Ishikawa (cell line): Measurements from ENCODE around the gene CHCHD5.

Source experiments
- CEBPB ChIP-seq: IDR thresholded peaks from 2 replicates; pipeline ENCODE4 v1.6.1; 2012
- CREB1 ChIP-seq: IDR thresholded peaks from 2 replicates; pipeline ENCODE4 v1.6.1; 2012; ENCODE audit warnings: low read depth
- EGR1 ChIP-seq: IDR thresholded peaks from 2 replicates; pipeline ENCODE4 v1.6.1; 2012
- EP300 ChIP-seq: IDR thresholded peaks from 2 replicates; pipeline ENCODE4 v1.6.1; 2012; ENCODE audit warnings: borderline replicate concordance
- FOXM1 ChIP-seq: IDR thresholded peaks from 2 replicates; pipeline ENCODE4 v1.6.1; 2012; ENCODE audit warnings: low read depth, borderline replicate concordance
- MAX ChIP-seq: IDR thresholded peaks from 2 replicates; pipeline ENCODE4 v1.6.1; 2012
- NFIC ChIP-seq: IDR thresholded peaks from 2 replicates; pipeline ENCODE4 v1.6.1; 2012
- RAD21 ChIP-seq: IDR thresholded peaks from 2 replicates; pipeline ENCODE4 v1.6.1; 2012; ENCODE audit warnings: low read depth
- TAF1 ChIP-seq: IDR thresholded peaks from 2 replicates; pipeline ENCODE4 v1.6.1; 2012; ENCODE audit warnings: low read depth, mild to moderate bottlenecking
- TCF12 ChIP-seq: IDR thresholded peaks from 2 replicates; pipeline ENCODE4 v1.6.1; 2012; ENCODE audit warnings: low read depth
- TEAD4 ChIP-seq: IDR thresholded peaks from 2 replicates; pipeline ENCODE4 v1.6.1; 2012
- USF1 ChIP-seq: IDR thresholded peaks from 2 replicates; pipeline ENCODE4 v1.6.1; 2012
- YY1 ChIP-seq: IDR thresholded peaks from 2 replicates; pipeline ENCODE4 v1.6.1; 2012; ENCODE audit warnings: low read depth
- ZBTB7A ChIP-seq: IDR thresholded peaks from 2 replicates; pipeline ENCODE4 v1.6.1; 2012; ENCODE audit warnings: low read depth
- TF ChIP-seq, protein P1 (sequence below): IDR thresholded peaks from 2 replicates; pipeline ENCODE4 v1.6.1; 2012; ENCODE audit warnings: low read depth, mild to moderate bottlenecking

The CHCHD5 gene

DNA sequence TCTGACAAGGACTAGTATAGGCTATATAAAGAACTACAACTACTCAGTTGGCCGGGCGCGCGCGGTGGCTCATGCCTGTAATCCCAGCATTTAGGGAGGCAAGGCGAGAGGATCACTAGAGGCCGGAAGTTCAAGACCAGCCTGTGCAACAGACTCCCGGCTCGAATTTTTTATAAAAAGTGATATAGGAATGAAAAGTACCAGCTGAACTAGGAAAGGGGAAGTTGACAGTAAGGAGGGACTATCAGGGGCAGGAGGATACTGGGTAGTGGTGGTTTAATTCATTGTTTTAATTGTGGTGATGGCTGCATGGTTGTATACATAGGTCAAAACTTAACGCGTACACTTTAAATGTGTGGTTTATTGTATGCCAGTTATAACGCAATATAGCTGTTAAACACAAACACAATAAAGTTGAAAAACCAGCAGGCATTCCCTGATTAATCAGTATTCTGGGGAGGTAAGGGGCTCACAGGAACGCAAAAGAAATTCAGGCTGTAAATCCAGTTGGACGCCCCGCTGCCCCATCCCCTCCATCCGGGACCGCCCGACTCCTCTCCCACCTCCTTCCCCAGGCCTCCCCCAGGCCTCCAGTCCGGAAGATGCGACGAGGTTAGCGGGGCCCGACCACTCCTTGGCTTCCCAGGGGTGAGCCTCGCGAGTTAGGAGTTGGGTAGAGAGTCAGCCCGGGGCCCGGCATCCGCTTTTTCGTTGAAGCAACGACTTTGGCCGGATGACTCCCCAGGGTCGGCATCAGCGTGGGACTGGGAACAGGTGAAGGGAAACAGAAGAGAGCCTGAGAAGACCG, 42.9 kb upstream of the CHCHD5 start:
- TF ChIP-seq FOXM1 (no peak; the same call in 1 of the 2 replicates), CEBPB (no peak), EP300 (no peak), ZBTB7A (0 out of 2 replicates have a peak, but pooled peaks have one; percentile 28), MAX (no peak), TEAD4 (0 out of 2 replicates have a peak, but pooled peaks have one; percentile 8)

DNA sequence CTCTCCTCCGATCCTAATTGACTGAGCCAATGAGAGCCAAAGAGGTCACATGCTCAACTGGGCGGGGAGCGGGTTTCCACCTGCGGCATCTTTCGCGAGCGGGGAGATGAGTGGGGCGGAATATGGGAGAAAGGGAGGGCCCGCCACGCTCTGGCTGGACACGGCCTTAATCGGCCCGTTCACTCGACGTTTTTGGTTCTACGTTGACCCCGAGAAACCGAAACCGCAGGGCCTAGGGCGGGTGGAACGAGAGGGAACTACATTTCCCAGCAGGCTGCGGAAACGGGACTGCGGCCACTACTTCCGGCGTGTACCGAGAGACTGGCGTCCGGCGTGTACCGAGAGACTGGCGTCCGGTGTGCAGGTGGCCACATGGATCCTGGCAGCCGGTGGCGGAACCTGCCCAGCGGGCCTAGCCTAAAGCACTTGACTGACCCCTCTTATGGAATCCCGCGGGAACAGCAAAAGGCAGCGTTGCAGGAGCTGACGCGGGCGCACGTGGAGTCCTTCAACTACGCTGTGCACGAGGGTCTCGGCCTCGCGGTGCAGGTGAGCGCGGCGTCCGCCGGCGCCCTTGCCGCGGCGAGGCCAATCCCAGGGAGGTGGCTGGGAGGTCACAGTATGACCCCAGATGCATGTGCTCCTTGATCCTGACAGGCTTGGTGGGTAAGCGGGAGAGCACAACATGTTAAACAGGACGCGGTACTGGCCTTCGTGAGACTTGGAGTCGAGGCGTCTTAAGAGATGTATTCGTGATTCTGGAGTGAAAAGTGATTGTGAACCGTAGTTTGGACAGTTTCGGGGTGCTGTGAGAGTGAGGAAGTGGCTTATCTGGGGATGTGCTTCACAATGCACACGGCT, 42.1 kb upstream of the CHCHD5 start, which contains the start of gene POLR1B:
POLR1B (plus strand) TSS at position 343 of the 861 bp plus-strand sequence; CDS start at position 373, 30 bp downstream.
- TF ChIP-seq EP300 (no peak), NFIC (0 out of 2 replicates have a peak, but pooled peaks have one; percentile 15), TAF1 (peak; percentile 70), FOXM1 (no peak; the same call in 1 of the 2 replicates), RAD21 (no peak), CEBPB (no peak), USF1 (peak; percentile 93), TEAD4 (no peak; the same call in 1 of the 2 replicates), YY1 (peak; percentile 78), EGR1 (no peak), ZBTB7A (no peak), TCF12 (peak; percentile 76), MAX (peak; percentile 99), CREB1 (peak; percentile 49; the same call in 1 of the 2 replicates)
- TF ChIP-seq, protein P1, sequence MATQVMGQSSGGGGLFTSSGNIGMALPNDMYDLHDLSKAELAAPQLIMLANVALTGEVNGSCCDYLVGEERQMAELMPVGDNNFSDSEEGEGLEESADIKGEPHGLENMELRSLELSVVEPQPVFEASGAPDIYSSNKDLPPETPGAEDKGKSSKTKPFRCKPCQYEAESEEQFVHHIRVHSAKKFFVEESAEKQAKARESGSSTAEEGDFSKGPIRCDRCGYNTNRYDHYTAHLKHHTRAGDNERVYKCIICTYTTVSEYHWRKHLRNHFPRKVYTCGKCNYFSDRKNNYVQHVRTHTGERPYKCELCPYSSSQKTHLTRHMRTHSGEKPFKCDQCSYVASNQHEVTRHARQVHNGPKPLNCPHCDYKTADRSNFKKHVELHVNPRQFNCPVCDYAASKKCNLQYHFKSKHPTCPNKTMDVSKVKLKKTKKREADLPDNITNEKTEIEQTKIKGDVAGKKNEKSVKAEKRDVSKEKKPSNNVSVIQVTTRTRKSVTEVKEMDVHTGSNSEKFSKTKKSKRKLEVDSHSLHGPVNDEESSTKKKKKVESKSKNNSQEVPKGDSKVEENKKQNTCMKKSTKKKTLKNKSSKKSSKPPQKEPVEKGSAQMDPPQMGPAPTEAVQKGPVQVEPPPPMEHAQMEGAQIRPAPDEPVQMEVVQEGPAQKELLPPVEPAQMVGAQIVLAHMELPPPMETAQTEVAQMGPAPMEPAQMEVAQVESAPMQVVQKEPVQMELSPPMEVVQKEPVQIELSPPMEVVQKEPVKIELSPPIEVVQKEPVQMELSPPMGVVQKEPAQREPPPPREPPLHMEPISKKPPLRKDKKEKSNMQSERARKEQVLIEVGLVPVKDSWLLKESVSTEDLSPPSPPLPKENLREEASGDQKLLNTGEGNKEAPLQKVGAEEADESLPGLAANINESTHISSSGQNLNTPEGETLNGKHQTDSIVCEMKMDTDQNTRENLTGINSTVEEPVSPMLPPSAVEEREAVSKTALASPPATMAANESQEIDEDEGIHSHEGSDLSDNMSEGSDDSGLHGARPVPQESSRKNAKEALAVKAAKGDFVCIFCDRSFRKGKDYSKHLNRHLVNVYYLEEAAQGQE = peak; percentile 22; the same call in 1 of the 2 replicates

DNA sequence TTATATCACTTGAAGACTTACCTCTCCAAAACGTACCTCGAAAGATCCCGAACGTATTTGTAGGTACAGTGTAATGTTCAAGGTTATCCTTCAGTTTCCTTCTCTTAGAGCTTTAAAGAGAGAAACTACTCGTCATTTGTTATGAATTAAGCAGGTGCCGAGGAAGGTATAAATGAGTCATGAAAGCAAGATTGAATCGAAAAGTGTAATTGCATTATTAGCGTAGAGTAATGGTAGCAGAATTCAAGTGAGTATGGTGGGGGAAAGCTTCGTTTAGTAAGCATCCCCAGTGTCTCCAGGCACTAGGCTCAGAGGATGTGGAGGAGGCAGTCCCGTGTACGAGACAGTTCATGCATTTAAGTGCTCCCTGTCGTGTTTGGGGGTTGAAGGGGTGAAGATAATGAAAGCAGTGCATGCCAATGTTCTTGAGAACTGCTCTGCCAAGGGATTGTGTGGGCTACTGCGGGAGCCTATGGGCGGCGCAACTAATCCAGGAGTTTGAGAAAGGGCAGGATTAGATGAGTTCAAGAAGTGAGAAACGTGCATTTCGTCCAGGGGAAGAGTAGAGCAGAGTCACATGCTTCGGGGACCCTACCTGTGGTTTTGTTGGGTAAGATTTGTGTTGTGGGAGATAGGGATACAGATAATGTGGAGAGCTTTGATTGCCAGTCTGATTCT, 41.3 kb upstream of the CHCHD5 start:
- no peak for TF ChIP-seq TAF1
- no peak for TF ChIP-seq MAX
- TF ChIP-seq CREB1 = no peak
- no peak for TF ChIP-seq YY1
- no peak for TF ChIP-seq FOXM1
- TF ChIP-seq EGR1 = no peak
- no peak for TF ChIP-seq RAD21
- TF ChIP-seq CEBPB = no peak
- TF ChIP-seq TEAD4 = no peak
- no peak for TF ChIP-seq EP300
- no peak for TF ChIP-seq NFIC
- no peak for TF ChIP-seq TCF12

- no peak for TF ChIP-seq FOXM1
- TF ChIP-seq EP300 = no peak
- no peak for TF ChIP-seq RAD21
- no peak for TF ChIP-seq EGR1
- TF ChIP-seq TAF1 = no peak
- TF ChIP-seq NFIC = peak; percentile 58
- TF ChIP-seq MAX = 0 out of 2 replicates have a peak, but pooled peaks have one; percentile 16
- no peak for TF ChIP-seq YY1
- no peak for TF ChIP-seq CREB1
- TF ChIP-seq CEBPB = peak; percentile 84
- TF ChIP-seq, protein P1 = no peak
- TF ChIP-seq TCF12 = 0 out of 2 replicates have a peak, but pooled peaks have one; percentile 20
- TF ChIP-seq USF1 = no peak
- no peak for TF ChIP-seq ZBTB7A
- TF ChIP-seq TEAD4 = no peak
These were observed 37.1 kb upstream of the CHCHD5 start for GRCh38 chr2:112547333-112547732.
